ENCODE results near the gene ABHD17C. TPM values are rescaled to one million over a fixed set of nuclear protein-coding genes. Genes with fewer than 3 reads are reported as not detected.

The ABHD17C gene
- total and polyA plus RNA-seq, 2 of the 8 experiments (the other 6 are each of a cell fraction or from before 2014, with no cell fraction given), result 20.2 to 29.8 TPM

- Histone ChIP-seq H3K9ac (replicated peaks in 1 of 4; ENCODE audit: extremely low read depth in 1 of 4, low read depth in 3 of 4, low read length in 3 of 4) (no peak overlapping the region), H4K5ac (ENCODE audit: insufficient read length, low read depth, low read length) (no peak overlapping the region), H3K4me1 (replicated peaks in 1 of 4; ENCODE audit: control insufficient read depth in 3 of 4, insufficient read depth in 4 of 4, low read length in 3 of 4) (peaks cover 0 to 9% (median 0%) of the 10 kb centered on the region in 4 experiments; a peak in 1 of 7 replicates), H3K14ac (ENCODE audit: insufficient read length) (no peak overlapping the region), H4K91ac (replicated peaks; ENCODE audit: insufficient read length, low read length) (no peak overlapping the region), H3K23ac (ENCODE audit: insufficient read length) (no peak overlapping the region), H2AFZ (ENCODE audit: low read length) (no peak overlapping the region), H3K4ac (replicated peaks; ENCODE audit: insufficient read length, low read depth, low read length) (no peak overlapping the region), H2BK20ac (ENCODE audit: low read length) (no peak overlapping the region), H3K79me2 (ENCODE audit: control insufficient read depth in 1 of 2, insufficient read depth in 2 of 2, low read length in 2 of 2) (no peaks in the 10 kb centered on the region), H4K20me1 (replicated peaks in 1 of 2; ENCODE audit: control insufficient read depth in 1 of 2, insufficient read depth in 2 of 2, low read length in 2 of 2) (no peaks in the 10 kb centered on the region), H3K56ac (replicated peaks; ENCODE audit: insufficient read length, low read depth, low read length) (no peak overlapping the region), H4K8ac (ENCODE audit: extremely low read depth, insufficient read depth, low read length) (no peak overlapping the region), H3K27me3 (replicated peaks in 1 of 4; ENCODE audit: control insufficient read depth in 3 of 4, extremely low read depth in 1 of 4, insufficient read depth in 3 of 4, low read length in 3 of 4) (no peaks in the 10 kb centered on the region), H3K27ac (ENCODE audit: low read depth, low read length) (no peak overlapping the region), H2BK15ac (ENCODE audit: low read length) (no peak overlapping the region; the same call in 1 of the 2 replicates), H3K4me2 (ENCODE audit: insufficient read depth in 1 of 2, low read depth in 2 of 2, low read length in 2 of 2) (no peak overlapping the region), H3K4me3 (ENCODE audit: extremely low read depth in 1 of 4, insufficient read depth in 2 of 4, low read depth in 3 of 4, low read length in 4 of 4) (no peak overlapping the region), H2AK5ac (ENCODE audit: low read depth, low read length) (no peak overlapping the region), H2BK5ac (ENCODE audit: low read depth, low read length) (no peak overlapping the region), H2BK12ac (ENCODE audit: low read depth, low read length) (no peak overlapping the region), H3K9me3 (ENCODE audit: insufficient read depth in 2 of 2, low read depth in 1 of 2, low read length in 1 of 2) (no peaks in the 10 kb centered on the region), H3K79me1 (ENCODE audit: low read depth, low read length) (no peaks in the 10 kb centered on the region), H3K23me2 (ENCODE audit: low read depth, low read length) (no peaks in the 10 kb centered on the region), H2BK120ac (replicated peaks; ENCODE audit: low read depth, low read length) (no peak overlapping the region), H3K18ac (ENCODE audit: extremely low read depth, low read length) (no peak overlapping the region), H3K36me3 (ENCODE audit: control insufficient read depth in 2 of 4, insufficient read depth in 4 of 4, low read length in 3 of 4) (no peaks in the 10 kb centered on the region)
- no peak for FAIRE-seq
- WGBS, 2 experiments (ENCODE audit: extremely low coverage in 1 of 2, insufficient coverage in 1 of 2, insufficient read length in 1 of 2, insufficient replicate concordance in 2 of 2, low coverage in 1 of 2, low lambda C conversion rate in 2 of 2, missing lambda C conversion rate in 1 of 2), result 82% methylated on average over 3 of the region's 3 CpGs; no CpG with 5 or more reads in 1 of the 2 experiments
- ChIA-PET POLR2A (ENCODE audit: partially characterized antibody) (interaction anchor here (1.2 kb wide), 1 partner anchor 60 kb away, joined by 3 read pairs; the partner anchor contains the start of gene ABHD17C), CTCF (ENCODE audit: partially characterized antibody) (interaction anchor here (2.2 to 3.2 kb wide), 2 partner anchors 20 to 96 kb away, joined by 7 to 13 read pairs; no protein-coding TSS in a partner anchor)
- DNase-seq (ENCODE audit: low read depth in 1 of 2, low spot score in 2 of 2), result peak in 1 of 2 experiments; percentile 42
- TF ChIP-seq BCL11A (IDR thresholded peaks at IDR 0.05; ENCODE audit: low read depth in 2 of 2, low read length in 2 of 2) (no peak), KDM1A (IDR thresholded peaks at IDR 0.05; ENCODE audit: borderline replicate concordance, low read length) (no peak), JUND (IDR thresholded peaks at IDR 0.05; ENCODE audit: low read length) (no peak), SUZ12 (IDR thresholded peaks at IDR 0.05; ENCODE audit: low read length) (no peak), ZNF274 (IDR thresholded peaks at IDR 0.05; ENCODE audit: borderline replicate concordance, extremely low read depth, low read length) (no peak)
Observed at GRCh38 chr15:80755885-80756284, 60.8 kb downstream of the ABHD17C start.

Measured in H1 (cell line).